HEK293T (cell line): Measurements from ENCODE around the gene ACOX3.

Experiments
- CTCF ChIA-PET: fragments of 350-600 bp; formaldehyde crosslinking; extraction: SDS; loops from one replicate; lab custom pipeline; 2021; ENCODE audit warnings: antibody characterized with exemption, inconsistent platforms; lab: Yijun Ruan, JAX
- POLR2A ChIA-PET: fragments of 350-600 bp; formaldehyde crosslinking; extraction: SDS; loops from one replicate; lab custom pipeline; 2020; ENCODE audit warnings: antibody characterized with exemption, inconsistent platforms; lab: Yijun Ruan, JAX
- DNase-seq: peaks from one replicate; pipeline ENCODE4 v3.0.0; 2012; ENCODE audit warnings: mixed read lengths; ENCODE audit errors: extremely low spot score
- ARNT ChIP-seq: fragments of 450-650 bp; IDR thresholded peaks from 2 replicates; pipeline ENCODE4 v1.6.1; 2017; ENCODE audit warnings: mild to moderate bottlenecking
- BHLHE40 ChIP-seq: fragments of 450-650 bp; IDR thresholded peaks from 2 replicates; pipeline ENCODE4 v1.6.1; 2016; ENCODE audit warnings: mild to moderate bottlenecking, moderate library complexity, borderline replicate concordance
- CTBP1 ChIP-seq: fragments of 450-650 bp; IDR thresholded peaks from 2 replicates; pipeline ENCODE4 v1.6.1; 2016; ENCODE audit warnings: borderline replicate concordance
- ELF4 ChIP-seq: fragments of 450-650 bp; IDR thresholded peaks from 2 replicates; pipeline ENCODE4 v1.6.1; 2017; ENCODE audit warnings: antibody characterized with exemption
- FOXA1 ChIP-seq: fragments of 450-650 bp; IDR thresholded peaks from 2 replicates; pipeline ENCODE4 v1.6.1; 2016; ENCODE audit warnings: mild to moderate bottlenecking
- FOXK2 ChIP-seq: fragments of 450-650 bp; IDR thresholded peaks from 2 replicates; pipeline ENCODE4 v1.6.1; 2016; ENCODE audit warnings: mild to moderate bottlenecking
- FOXM1 ChIP-seq: fragments of 450-650 bp; IDR thresholded peaks from 2 replicates; pipeline ENCODE4 v1.6.1; 2017; ENCODE audit warnings: mild to moderate bottlenecking, borderline replicate concordance
- HDGF ChIP-seq: fragments of 450-650 bp; IDR thresholded peaks from 2 replicates; pipeline ENCODE4 v1.6.1; 2017; ENCODE audit warnings: antibody characterized with exemption, borderline replicate concordance
- L3MBTL2 ChIP-seq: fragments of 450-650 bp; conservative IDR thresholded peaks from 2 replicates; pipeline ENCODE4 v1.6.1; 2016; ENCODE audit warnings: mild to moderate bottlenecking
- LEF1 ChIP-seq: fragments of 450-650 bp; IDR thresholded peaks from 2 replicates; pipeline ENCODE4 v1.6.1; 2017; ENCODE audit warnings: mild to moderate bottlenecking, borderline replicate concordance
- NFRKB ChIP-seq: fragments of 450-650 bp; IDR thresholded peaks from 2 replicates; pipeline ENCODE4 v1.6.1; 2016; ENCODE audit warnings: mild to moderate bottlenecking, moderate library complexity
- SP1 ChIP-seq: fragments of 450-650 bp; IDR thresholded peaks from 2 replicates; pipeline ENCODE4 v1.6.1; 2017
- SUZ12 ChIP-seq: fragments of 450-650 bp; IDR thresholded peaks from 2 replicates; pipeline ENCODE4 v1.6.1; 2016; ENCODE audit warnings: mild to moderate bottlenecking
- TARDBP ChIP-seq: fragments of 450-650 bp; IDR thresholded peaks from 2 replicates; pipeline ENCODE4 v1.6.1; 2016
- ZNF384 ChIP-seq: fragments of 450-650 bp; IDR thresholded peaks from 2 replicates; pipeline ENCODE4 v1.6.1; 2016
- TF ChIP-seq, protein P1 (sequence below): fragments of 450-650 bp; IDR thresholded peaks from 2 replicates; pipeline ENCODE4 v1.6.1; 2016

Gene ACOX3

DNA sequence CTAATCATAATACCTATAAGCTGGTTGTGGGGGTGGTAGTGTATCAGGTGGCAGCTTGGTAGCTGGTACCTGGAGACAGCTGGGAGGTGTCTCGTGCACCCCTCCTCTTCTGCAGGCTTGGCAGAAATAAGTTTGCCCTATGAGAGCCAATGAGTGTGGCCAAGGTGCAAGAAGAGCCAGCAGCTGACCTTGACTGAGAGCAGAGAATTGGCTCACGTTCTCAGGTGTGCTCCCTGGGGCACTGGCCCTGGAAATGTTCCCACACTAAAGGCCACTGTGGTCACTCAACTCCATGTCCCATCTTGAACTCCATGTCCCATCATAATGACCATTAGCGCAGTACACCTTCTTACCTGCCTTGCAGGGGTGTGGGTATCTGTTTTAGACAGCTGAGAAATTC lies 13.4 kb upstream of the ACOX3 start:
- TF ChIP-seq ELF4 (no peak), HDGF (no peak), CTBP1 (no peak), L3MBTL2 (no peak), ZNF384 (no peak), NFRKB (no peak), SP1 (no peak), FOXM1 (no peak), FOXA1 (no peak), BHLHE40 (no peak), ARNT (no peak), SUZ12 (no peak)
- TF ChIP-seq, protein P1, sequence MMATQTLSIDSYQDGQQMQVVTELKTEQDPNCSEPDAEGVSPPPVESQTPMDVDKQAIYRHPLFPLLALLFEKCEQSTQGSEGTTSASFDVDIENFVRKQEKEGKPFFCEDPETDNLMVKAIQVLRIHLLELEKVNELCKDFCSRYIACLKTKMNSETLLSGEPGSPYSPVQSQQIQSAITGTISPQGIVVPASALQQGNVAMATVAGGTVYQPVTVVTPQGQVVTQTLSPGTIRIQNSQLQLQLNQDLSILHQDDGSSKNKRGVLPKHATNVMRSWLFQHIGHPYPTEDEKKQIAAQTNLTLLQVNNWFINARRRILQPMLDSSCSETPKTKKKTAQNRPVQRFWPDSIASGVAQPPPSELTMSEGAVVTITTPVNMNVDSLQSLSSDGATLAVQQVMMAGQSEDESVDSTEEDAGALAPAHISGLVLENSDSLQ: no peak
- ChIA-PET POLR2A (interaction anchor here (0.9 to 1.7 kb wide), 3 partner anchors 13 to 25 kb away, joined by 3 to 9 read pairs (median 3); partner anchors contain the start of genes ACOX3 and TRMT44), CTCF (no interaction called here)
- no peak for DNase-seq

DNA sequence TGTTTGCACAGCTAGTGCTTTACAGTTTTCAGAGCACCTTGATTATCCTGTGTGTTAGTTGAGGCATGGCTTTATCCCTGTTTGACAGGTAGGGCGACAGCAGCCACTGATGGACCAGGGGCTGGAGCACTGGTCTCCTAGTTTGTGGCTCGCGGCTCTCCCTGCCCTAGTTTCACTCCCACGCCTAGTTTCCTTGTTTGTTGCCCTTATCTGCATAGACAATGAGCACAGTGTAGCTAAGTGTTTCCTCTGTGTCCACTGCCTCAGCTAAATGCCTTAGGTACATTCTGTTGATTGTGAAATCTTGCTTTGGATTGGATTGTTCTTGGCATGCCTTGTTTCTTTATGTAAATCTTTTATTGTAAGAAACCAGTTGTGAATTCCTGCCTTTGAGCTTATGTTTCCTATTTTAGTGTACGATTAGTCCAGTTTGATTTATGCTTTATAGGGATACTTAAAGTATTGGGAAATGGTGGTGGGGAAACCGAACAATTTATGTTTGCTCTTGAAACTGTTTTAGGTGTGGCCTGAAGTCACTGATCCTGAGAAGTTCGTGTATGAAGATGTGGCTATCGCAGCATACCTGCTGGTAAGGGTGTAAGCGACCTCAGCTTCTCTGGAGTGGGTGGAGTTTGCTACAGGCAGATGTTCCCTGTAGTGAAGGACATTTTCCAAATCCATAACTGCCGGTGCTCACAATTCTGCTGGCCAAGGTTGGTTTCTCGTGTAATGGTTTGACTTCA lies 11.1 kb upstream of the ACOX3 start:
- DNase-seq: no peak
- TF ChIP-seq ARNT (no peak), SUZ12 (no peak), BHLHE40 (no peak), FOXK2 (no peak), FOXM1 (no peak)
- ChIA-PET POLR2A (interaction anchor here (2.1 kb wide), 1 partner anchor 11 kb away, joined by 6 read pairs; the partner anchor contains the start of genes ACOX3 and TRMT44), CTCF (interaction anchor here (1.2 kb wide), 1 partner anchor 17 kb away, joined by 3 read pairs; no protein-coding TSS in a partner anchor)

DNA sequence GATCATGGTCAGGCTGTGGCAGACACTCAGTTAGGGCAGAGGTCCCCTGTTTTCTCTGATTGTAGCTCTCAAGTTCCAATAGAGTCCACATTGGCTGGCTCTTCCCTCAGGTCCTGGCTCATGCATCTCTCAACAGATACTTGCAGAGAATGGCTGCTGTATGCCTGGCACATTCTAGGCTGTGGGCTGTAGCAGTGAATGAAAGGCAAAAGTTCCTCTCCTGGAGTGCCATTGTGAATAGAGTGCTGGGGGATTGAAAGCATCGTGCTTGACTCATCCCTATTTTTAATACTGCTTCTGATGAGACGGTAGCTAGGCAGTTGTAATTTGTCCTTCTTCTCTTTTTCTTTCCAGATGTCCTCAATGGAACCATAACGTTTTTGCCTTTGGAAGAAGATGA lies 5.6 kb upstream of the ACOX3 start:
- ChIA-PET CTCF (no interaction called here), POLR2A (no interaction called here)
- TF ChIP-seq L3MBTL2: no peak
- TF ChIP-seq LEF1: no peak
- TF ChIP-seq FOXM1: no peak
- TF ChIP-seq SUZ12: no peak
- TF ChIP-seq FOXK2: no peak
- TF ChIP-seq NFRKB: no peak
- no peak for TF ChIP-seq HDGF
- TF ChIP-seq CTBP1: no peak
- no peak for TF ChIP-seq FOXA1
- no peak for TF ChIP-seq SP1
- TF ChIP-seq, protein P1: no peak
- TF ChIP-seq ELF4: no peak
- no peak for TF ChIP-seq TARDBP
- no peak for TF ChIP-seq ZNF384
- no peak for TF ChIP-seq ARNT
- no peak for TF ChIP-seq BHLHE40
- no peak for DNase-seq

DNA sequence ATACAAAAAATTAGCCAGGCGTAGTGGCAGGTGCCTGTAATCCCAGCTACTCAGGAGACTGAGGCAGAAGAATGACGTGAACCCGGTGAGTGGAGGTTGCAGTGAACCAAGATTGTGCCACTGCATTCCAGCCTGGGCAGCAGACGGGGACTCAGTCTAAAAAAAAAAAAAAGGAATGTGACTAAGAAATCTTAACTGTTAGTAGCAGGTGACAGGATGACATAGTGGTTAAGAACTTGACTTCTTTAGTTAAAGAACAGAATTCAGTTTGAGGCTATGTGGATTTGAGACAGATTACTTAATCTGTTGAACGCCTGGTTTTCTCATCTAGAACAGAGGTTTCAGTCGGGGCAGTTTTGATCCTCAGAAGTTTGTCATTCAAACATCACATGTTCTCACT lies 3.3 kb upstream of the ACOX3 start:
- ChIA-PET POLR2A (no interaction called here), CTCF (no interaction called here)
- TF ChIP-seq, protein P1: no peak
- no peak for TF ChIP-seq ELF4
- no peak for TF ChIP-seq L3MBTL2
- TF ChIP-seq FOXA1: no peak
- no peak for TF ChIP-seq NFRKB
- no peak for TF ChIP-seq TARDBP
- no peak for TF ChIP-seq CTBP1
- TF ChIP-seq HDGF: no peak
- no peak for TF ChIP-seq BHLHE40
- TF ChIP-seq FOXK2: no peak
- no peak for TF ChIP-seq FOXM1
- no peak for TF ChIP-seq ARNT
- TF ChIP-seq SP1: no peak
- TF ChIP-seq ZNF384: no peak
- TF ChIP-seq SUZ12: no peak
- TF ChIP-seq LEF1: no peak
- DNase-seq: no peak

DNA sequence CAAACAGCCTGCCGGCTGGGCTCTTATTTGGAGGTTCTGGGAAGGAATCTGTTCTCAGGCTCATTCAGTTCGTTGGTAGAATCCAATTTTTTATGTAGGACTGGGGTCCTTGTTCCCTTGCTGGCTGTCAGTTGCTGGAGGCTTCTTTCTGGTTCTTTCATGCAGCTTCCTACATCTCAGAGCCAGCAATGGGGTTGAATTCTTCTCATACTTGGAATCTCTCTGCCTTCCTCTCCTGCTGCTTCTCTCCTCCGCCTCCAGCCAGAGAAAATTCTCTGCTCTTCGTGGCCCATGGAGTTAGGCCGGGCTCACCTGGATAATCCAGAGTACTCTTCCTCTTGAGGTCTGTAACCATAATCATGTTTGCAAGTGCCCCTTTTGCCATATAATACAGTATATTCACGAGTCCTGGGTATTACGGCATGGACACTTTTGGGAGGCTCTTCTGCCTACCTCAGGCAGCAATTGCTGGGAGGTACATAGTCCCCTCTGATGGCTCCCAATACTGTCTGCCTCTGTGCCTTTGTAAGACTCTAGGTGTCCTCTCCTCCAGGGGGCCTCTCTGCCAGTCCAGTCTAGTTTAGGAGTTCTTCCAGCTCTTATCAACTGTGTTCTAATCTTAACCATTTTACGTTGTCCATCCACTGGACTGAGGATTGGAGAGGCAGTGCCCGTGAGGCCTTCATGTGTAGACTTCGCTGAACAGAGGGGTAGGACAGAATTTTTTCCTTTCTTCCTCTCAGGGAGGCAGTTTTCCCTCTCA lies 2.3 kb upstream of the ACOX3 start:
- DNase-seq: no peak
- POLR2A ChIA-PET: interaction anchor here (2.8 kb wide), 1 partner anchor 11 kb away, joined by 9 read pairs; no protein-coding TSS in a partner anchor
- TF ChIP-seq ELF4: no peak
- no peak for TF ChIP-seq CTBP1
- no peak for TF ChIP-seq FOXM1
- TF ChIP-seq, protein P1: no peak
- no peak for TF ChIP-seq ARNT
- TF ChIP-seq LEF1: no peak
- no peak for TF ChIP-seq SP1
- no peak for TF ChIP-seq ZNF384
- no peak for TF ChIP-seq FOXK2
- TF ChIP-seq BHLHE40: no peak
- TF ChIP-seq NFRKB: no peak
- TF ChIP-seq L3MBTL2: no peak
- TF ChIP-seq SUZ12: no peak
- TF ChIP-seq HDGF: no peak
- no peak for TF ChIP-seq TARDBP
- no peak for TF ChIP-seq FOXA1
- CTCF ChIA-PET: no interaction called here
